MG63 (cell line): Measurements from ENCODE around the gene AP3S2. TPM values are rescaled to one million over a fixed set of nuclear protein-coding genes. Genes with fewer than 3 reads are reported as not detected.
"Not testable (repeated sequence)": the region's sequence is repeated elsewhere in the genome, so short reads cannot be mapped to it uniquely, and the experiment has no call there.

Experiments
- DNase-seq: peaks from one replicate; pipeline ENCODE4 v3.0.0-alpha.2; 2020
- H3K27me3 ChIP-seq: fragments of 250-450 bp; sonication (Bioruptor Pico); 2 replicates; pipeline ENCODE4 v1.5.1; 2020; ENCODE audit warnings: mild to moderate bottlenecking, moderate library complexity
- H3K36me3 ChIP-seq: fragments of 250-450 bp; sonication (Bioruptor Pico); 2 replicates; pipeline ENCODE4 v1.5.1; 2020; ENCODE audit warnings: mild to moderate bottlenecking, moderate library complexity
- H3K4me3 ChIP-seq: fragments of 250-450 bp; sonication (Bioruptor Pico); 2 replicates; pipeline ENCODE4 v1.5.1; 2020; ENCODE audit warnings: mild to moderate bottlenecking, moderate library complexity
- H3K9me3 ChIP-seq: fragments of 250-450 bp; sonication (Bioruptor Pico); 2 replicates; pipeline ENCODE4 v1.5.1; 2020; ENCODE audit warnings: mild to moderate bottlenecking, moderate library complexity
- total RNA-seq: library from RNA; depleted of rRNA; stranded (reverse); fragments of >200 nt; shearing (Covaris generic); gene quantifications from 2 replicates; pipeline ENCODE4 v1.2.3, GENCODE V29; 2014; ENCODE audit warnings: low replicate concordance

AP3S2 gene
- total RNA-seq, 1 experiment from 2014 or later = 74.8 TPM

GRCh38 chr15:89880727-89881126, 13.1 kb downstream of the AP3S2 start:
- Histone ChIP-seq H3K36me3 (peaks cover 26% of the 10 kb centered on the region), H3K9me3 (no peaks in the 10 kb centered on the region), H3K27me3 (no peaks in the 10 kb centered on the region), H3K4me3 (no peak overlapping the region)
- no peak for DNase-seq

GRCh38 chr15:89878323-89878722, 15.5 kb downstream of the AP3S2 start:
- no peak for DNase-seq
- Histone ChIP-seq H3K4me3 (no peak overlapping the region), H3K36me3 (peaks cover 22% of the 10 kb centered on the region)

GRCh38 chr15:89877083-89877425, 16.7 kb downstream of the AP3S2 start:
- no peak for DNase-seq
- Histone ChIP-seq H3K36me3 (peaks cover 25% of the 10 kb centered on the region), H3K4me3 (no peak overlapping the region), H3K9me3 (no peaks in the 10 kb centered on the region), H3K27me3 (no peaks in the 10 kb centered on the region)

More at GRCh38 chr15:89878323-89878722, 15.5 kb downstream of the AP3S2 start:
- H3K9me3 ChIP-seq = no peaks in the 10 kb centered on the region
- H3K27me3 ChIP-seq = no peaks in the 10 kb centered on the region

GRCh38 chr15:89876396-89877082, 17.3 kb downstream of the AP3S2 start:
- DNase-seq = no peak
- Histone ChIP-seq H3K4me3 (no peak overlapping the region), H3K36me3 (peaks cover 25% of the 10 kb centered on the region), H3K27me3 (no peaks in the 10 kb centered on the region), H3K9me3 (no peaks in the 10 kb centered on the region)

GRCh38 chr15:89875741-89876140, 18.1 kb downstream of the AP3S2 start:
- Histone ChIP-seq H3K27me3 (no peaks in the 10 kb centered on the region), H3K9me3 (no peaks in the 10 kb centered on the region), H3K4me3 (no peak overlapping the region), H3K36me3 (peaks cover 33% of the 10 kb centered on the region)
- DNase-seq = no peak

- Histone ChIP-seq H3K9me3 (no peaks in the 10 kb centered on the region), H3K36me3 (peaks cover 40% of the 10 kb centered on the region), H3K4me3 (no peak overlapping the region), H3K27me3 (no peaks in the 10 kb centered on the region)
- peak; percentile 78 for DNase-seq
Measured at GRCh38 chr15:89874926-89875564, 18.7 kb downstream of the AP3S2 start.

GRCh38 chr15:89870688-89871288, 23.0 kb downstream of the AP3S2 start:
- no peaks in the 10 kb centered on the region for H3K9me3 ChIP-seq
- peaks cover 29% of the 10 kb centered on the region for H3K36me3 ChIP-seq
- H3K27me3 ChIP-seq = no peaks in the 10 kb centered on the region
- DNase-seq = no peak
- H3K4me3 ChIP-seq = no peak overlapping the region

- Histone ChIP-seq H3K27me3 (no peaks in the 10 kb centered on the region), H3K9me3 (no peaks in the 10 kb centered on the region), H3K36me3 (peaks cover 35% of the 10 kb centered on the region), H3K4me3 (no peak overlapping the region)
- no peak for DNase-seq
Measured at GRCh38 chr15:89870006-89870405, 23.8 kb downstream of the AP3S2 start.

GRCh38 chr15:89869490-89869889, 24.3 kb downstream of the AP3S2 start:
- DNase-seq, H3K27me3 ChIP-seq: not testable (repeated sequence)

GRCh38 chr15:89864958-89865739, 28.6 kb downstream of the AP3S2 start:
- no peak for DNase-seq
- H3K4me3 ChIP-seq = no peak overlapping the region
- H3K9me3 ChIP-seq = no peaks in the 10 kb centered on the region
- peaks cover 34% of the 10 kb centered on the region for H3K36me3 ChIP-seq
- H3K27me3 ChIP-seq = no peaks in the 10 kb centered on the region

More at GRCh38 chr15:89869490-89869889, 24.3 kb downstream of the AP3S2 start:
- H3K9me3 ChIP-seq, H3K4me3 ChIP-seq: not testable (repeated sequence)
- H3K36me3 ChIP-seq = peaks cover 35% of the 10 kb centered on the region

GRCh38 chr15:89863918-89864317, 29.9 kb downstream of the AP3S2 start:
- Histone ChIP-seq H3K9me3 (no peaks in the 10 kb centered on the region), H3K4me3 (no peak overlapping the region), H3K36me3 (peaks cover 33% of the 10 kb centered on the region), H3K27me3 (no peaks in the 10 kb centered on the region)
- DNase-seq = no peak

- H3K9me3 ChIP-seq = no peaks in the 10 kb centered on the region
- H3K4me3 ChIP-seq = no peak overlapping the region
- peaks cover 44% of the 10 kb centered on the region for H3K36me3 ChIP-seq
- no peak for DNase-seq
- H3K27me3 ChIP-seq = no peaks in the 10 kb centered on the region
Measured at GRCh38 chr15:89860891-89861290, 32.9 kb downstream of the AP3S2 start.

GRCh38 chr15:89860431-89860830, 33.4 kb downstream of the AP3S2 start:
- H3K4me3 ChIP-seq = no peak overlapping the region
- no peaks in the 10 kb centered on the region for H3K9me3 ChIP-seq
- H3K27me3 ChIP-seq = no peaks in the 10 kb centered on the region
- peaks cover 40% of the 10 kb centered on the region for H3K36me3 ChIP-seq
- no peak for DNase-seq

- peaks cover 32% of the 10 kb centered on the region for H3K36me3 ChIP-seq
- no peak for DNase-seq
- H3K4me3 ChIP-seq = no peak overlapping the region
- H3K9me3 ChIP-seq = no peaks in the 10 kb centered on the region
- no peaks in the 10 kb centered on the region for H3K27me3 ChIP-seq
Measured at GRCh38 chr15:89858661-89859458, 34.9 kb downstream of the AP3S2 start.

GRCh38 chr15:89857673-89858072, 36.1 kb downstream of the AP3S2 start:
- Histone ChIP-seq H3K27me3 (no peaks in the 10 kb centered on the region), H3K4me3 (no peak overlapping the region), H3K36me3 (peaks cover 30% of the 10 kb centered on the region), H3K9me3 (no peaks in the 10 kb centered on the region)
- no peak for DNase-seq

GRCh38 chr15:89855948-89856347, 37.8 kb downstream of the AP3S2 start:
- peaks cover 33% of the 10 kb centered on the region for H3K36me3 ChIP-seq
- H3K27me3 ChIP-seq = no peaks in the 10 kb centered on the region
- no peak for DNase-seq
- H3K9me3 ChIP-seq = no peaks in the 10 kb centered on the region
- H3K4me3 ChIP-seq = no peak overlapping the region
